HG03460 (cell line): ENCODE measurements around the gene MMP24.

Experiments used
- ATAC-seq: cut with Tn5 transposase; IDR thresholded peaks from one replicate; pipeline ENCODE4 v1.9.1; 2021; ENCODE audit not compliant: unreplicated experiment

The MMP24 gene

GRCh38 chr20:35277127-35277526 lies 50.6 kb downstream of the MMP24 start:
- no peak for ATAC-seq

DNA sequence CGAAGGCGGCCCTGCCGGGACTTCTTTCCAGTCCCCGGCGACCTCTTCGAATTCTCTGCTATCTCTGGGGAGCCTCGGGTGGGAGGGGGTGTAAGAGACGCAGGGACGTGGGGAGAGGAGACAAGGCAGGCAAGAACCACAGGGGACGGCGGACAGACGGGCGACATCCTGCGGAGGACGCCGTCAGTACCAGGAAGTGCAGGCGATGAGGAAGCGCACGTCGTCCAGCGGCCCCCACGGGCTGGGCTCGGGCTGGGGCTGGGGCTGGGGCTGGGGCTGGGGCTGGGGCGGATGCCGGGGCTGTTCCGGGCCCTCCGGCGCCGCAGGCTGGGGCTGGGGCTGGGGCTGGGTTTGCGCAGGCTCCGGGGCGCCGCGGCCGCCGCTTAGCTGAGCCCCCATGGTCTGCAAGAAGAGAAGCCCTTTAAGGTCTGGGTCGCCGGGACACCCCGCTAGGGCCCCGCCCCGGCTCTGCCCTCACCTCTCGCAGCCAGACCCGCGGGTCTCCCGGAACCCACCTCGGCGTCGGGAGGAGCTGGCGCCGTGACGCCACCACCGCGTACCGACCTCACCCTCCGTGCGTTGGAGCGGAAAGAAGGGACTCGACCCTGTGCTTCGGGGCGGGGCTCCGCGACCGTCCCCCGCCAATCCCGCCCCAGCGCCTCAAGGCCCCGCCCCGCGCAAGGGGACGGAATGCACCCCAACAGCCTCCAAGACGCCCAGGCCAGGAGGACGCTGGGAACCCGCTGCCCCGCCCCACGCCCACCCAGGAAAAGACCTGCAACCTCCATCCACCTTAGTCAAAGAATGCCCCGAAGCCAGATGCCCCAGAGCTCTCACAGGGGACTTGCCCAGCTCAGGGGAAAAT lies 51.3 kb downstream of the MMP24 start, which contains the start of gene MMP24OS:
Gene MMP24OS, minus strand, starts transcription at position 592 of the 865 bp plus-strand sequence. Its CDS starts 193 bp downstream, at position 399.
- ATAC-seq = peak; percentile 78

DNA sequence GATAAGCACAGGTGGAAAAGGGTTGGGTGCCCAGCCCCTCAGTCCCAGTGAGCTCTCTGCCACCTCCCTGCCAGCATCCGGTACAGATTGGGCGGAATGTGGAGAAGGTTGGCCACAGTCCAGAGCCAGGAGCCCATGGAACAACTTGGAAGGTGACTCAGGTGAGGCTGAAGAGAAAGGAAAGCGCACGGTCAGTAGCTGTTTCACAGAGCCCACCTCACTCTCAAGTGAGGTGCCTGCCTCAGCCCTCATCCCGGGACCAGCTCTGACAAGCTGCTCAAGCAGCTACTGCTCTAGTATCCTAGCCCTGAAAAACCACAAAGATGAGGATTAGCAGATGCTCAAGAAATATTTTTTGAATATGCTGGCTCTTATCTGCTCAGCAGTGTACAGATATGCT lies 52.5 kb downstream of the MMP24 start:
- no peak for ATAC-seq

- ATAC-seq = no peak
Measured at GRCh38 chr20:35279533-35280174, 53.2 kb downstream of the MMP24 start.

DNA sequence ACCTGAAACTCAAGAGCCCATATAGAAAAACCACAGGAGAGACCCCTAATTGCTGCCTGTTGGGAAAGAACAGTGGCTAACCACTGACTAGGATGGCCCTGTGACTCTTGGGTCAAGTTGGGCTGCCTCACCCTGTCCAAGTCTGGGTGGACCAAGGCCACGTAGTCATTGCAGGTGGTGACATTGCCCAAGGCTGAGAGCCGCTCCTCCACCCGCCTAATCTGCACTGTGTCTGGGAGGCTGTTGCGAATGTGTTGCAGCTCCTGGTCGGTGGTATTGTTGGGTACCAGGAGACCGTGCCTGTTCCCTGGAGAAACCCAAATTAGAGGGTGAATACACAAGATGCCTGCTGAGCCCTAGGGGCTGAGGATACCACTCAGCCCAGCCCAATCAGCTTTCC lies 54.0 kb downstream of the MMP24 start:
- no peak for ATAC-seq

DNA sequence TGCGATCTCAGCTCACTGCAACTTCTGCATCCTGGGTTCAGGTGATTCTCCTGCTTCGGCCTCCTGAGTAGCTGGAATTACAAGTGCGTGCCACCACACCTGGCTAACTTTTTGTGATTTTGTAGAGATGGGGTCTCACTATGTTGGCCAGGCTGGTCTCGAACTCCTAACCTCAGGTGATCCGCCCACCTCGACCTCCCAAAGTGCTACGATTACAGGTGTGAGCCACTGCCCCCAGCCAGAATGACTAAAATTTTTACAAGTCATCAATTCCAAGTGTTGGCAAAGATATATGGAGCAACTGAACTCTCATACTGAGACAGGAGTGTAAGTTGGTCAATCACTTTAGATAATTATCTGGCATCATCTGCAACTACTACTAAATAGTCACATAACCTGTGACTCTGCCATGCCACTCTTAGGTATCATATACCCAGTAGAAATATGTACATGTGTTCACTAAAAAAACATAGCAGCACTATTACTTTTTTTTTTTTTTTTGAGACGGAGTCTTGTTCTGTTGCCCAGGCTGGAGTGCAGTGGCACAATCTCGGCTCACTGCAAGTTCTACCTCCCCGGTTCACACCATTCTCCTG lies 55.1 kb downstream of the MMP24 start:
- no peak for ATAC-seq

GRCh38 chr20:35283441-35284266 lies 57.2 kb downstream of the MMP24 start:
- no peak for ATAC-seq

GRCh38 chr20:35284267-35284991 lies 57.9 kb downstream of the MMP24 start, which contains the start of gene EIF6:
Gene EIF6, minus strand, starts transcription at chr20:35284772. Its CDS starts 285 bp downstream, at chr20:35284487.
- ATAC-seq = peak; percentile 81

GRCh38 chr20:35284992-35285805 lies 58.7 kb downstream of the MMP24 start:
- ATAC-seq = peak; percentile 7

- no peak for ATAC-seq
Measured at GRCh38 chr20:35285806-35286076, 59.3 kb downstream of the MMP24 start.

DNA sequence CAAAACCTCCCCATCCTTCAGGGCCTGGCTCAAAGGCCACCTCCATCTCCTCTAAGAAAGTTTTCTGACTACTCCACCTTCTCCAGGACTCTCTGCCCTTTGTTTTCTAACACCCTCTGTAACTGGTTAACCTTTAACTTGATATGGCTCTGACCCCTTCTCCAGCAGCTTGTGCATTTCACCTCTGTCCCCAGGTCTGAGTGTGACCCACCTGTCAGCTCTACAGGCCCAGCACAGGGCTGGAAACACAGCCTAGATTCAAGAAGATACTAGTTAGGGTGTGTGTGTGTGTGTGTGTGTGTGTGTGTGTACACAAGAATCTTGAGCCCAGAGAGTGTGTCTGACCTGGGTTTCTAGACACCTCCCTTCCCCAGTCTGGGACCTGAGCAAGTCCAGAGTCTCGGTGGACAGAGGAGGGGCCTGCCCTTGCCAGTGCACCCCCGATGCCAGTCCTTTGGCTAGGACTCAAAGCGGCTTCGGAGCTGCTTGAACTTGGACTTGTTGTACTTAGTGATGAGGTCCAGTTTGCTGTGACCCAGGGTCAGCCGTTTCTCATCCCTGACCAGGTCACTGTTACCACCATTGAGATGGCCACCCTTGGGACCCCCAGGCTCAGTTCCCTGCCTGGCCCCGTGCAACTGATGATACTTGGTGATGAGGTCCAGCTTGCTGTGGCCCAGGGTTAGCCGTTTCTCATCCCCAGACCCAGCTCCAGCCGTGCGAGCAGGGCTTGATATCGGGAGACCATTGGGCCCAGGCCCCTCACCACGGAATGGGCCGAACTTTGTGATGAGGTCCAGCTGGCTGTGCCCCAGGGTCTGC lies 59.8 kb downstream of the MMP24 start:
- ATAC-seq = no peak

DNA sequence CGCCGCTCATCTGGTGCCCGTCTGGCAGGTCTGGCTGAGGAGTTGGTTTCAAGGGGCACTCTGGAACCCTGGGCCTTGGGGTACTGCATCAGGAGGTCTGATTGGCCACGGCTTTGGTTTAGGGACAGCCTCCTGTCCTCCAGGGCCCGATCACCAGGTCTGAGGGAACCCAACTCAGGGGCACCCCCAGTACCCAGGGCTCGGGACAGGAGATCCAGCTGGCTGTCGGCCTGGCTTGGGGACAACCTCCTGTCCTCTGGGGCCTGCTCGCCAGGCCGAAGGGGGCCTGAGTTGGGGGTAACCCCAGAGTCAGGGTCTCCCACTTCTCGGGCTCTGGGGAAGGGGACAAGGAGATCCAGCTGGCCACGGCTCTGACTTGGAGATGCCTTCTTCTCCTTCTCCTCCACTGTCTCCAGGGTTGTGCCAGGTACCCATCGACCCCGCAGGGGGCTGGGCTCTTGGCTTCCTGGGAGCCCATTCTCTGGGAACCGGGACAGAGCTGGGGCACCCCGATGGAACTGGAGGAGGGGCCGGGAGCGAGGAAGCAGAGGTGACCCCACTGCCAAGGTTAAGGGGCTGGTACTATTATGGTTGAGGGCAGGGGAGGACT lies 60.5 kb downstream of the MMP24 start:
- no peak for ATAC-seq

GRCh38 chr20:35287509-35288324 lies 61.2 kb downstream of the MMP24 start:
- ATAC-seq = no peak

DNA sequence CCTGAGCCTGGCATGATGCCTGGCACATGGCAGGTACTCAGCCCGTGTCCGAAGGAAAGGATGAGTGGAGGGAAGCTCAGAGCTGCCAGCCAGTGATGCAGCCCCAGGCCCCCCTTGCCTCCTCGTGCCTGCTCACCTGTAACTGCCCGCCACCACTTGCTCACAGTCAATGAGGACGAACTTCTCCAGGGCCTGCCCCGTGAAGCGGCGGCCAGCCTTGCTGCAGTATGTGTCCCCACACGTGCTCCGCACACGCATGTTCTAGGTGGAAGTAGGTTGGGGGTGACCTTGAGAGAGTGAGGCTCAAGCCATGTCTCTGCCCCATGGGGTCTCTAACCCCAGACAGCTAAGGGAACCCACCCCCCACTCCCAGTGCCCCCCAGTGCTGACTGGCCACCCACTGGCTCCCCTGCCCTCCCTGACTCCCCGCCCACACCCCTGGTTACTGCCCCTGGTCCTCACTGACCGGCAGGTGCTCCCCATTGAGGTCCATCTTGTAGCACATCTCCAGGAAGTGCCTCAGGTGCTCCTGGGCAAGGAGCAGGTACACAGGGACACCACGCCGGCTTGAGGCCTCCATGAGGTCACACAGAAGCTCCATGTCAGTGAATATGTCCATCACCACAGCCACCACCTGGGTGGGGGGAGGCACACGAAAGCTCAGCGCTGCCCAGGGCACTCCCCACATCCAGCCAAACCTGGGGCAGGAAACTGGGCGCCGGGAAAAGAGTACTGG lies 62.0 kb downstream of the MMP24 start:
- no peak for ATAC-seq

GRCh38 chr20:35290186-35290886 lies 63.8 kb downstream of the MMP24 start:
- ATAC-seq = no peak

DNA sequence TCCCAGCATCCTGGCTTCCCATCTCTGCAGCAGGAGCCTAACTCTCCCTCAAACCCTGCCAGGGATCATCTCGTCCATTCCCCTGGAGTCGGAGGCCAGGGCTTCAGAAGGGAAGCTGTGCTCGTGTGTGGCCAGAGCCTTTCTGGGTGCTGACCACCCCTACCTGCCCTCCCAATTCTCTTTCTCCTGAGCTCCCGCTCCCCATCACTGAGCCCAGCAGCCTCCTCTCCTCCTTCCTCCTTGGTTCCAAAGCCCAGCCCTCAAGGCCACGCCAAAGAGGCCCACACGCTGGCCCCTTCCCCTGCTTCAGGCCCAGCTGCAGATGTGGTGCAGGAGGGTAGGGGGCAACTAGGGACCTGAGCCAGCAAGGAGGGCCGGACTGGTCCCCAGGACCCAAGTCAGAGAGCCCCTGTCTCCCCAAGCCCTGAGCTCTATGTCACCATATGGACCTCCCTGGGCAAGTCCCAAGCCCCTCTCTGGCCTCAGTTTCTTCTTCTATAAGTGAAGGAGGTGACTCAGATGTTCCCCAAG lies 64.5 kb downstream of the MMP24 start:
- no peak for ATAC-seq
